Gastrocnemius medialis (tissue), 4 donors: ENCODE results near the gene S100A9. TPM values are rescaled to one million over a fixed set of nuclear protein-coding genes. Genes with fewer than 3 reads are reported as not detected.

Experiments used
- ATAC-seq, 2 donors: fragments of 150-250 bp; one replicate each; pipeline ENCODE4 v1.9.1; 2016
- DNase-seq, 2 donors: peaks; one replicate each; pipeline ENCODE4 v3.0.0-alpha.2; 2019
- H3K27ac ChIP-seq, 4 donors: fragments of 200-600 bp; sonication (generic); 1 replicate in 1 of 4; 2 replicates in 3 of 4; pipeline ENCODE4 v1.5.1; 2016 to 2018; ENCODE audit warnings: mild to moderate bottlenecking in 2 of 4, moderate library complexity in 1 of 4
- H3K27me3 ChIP-seq, 3 donors: fragments of 200-600 bp; sonication (generic) in 2 of 3; 1 replicate in 1 of 3; 2 replicates in 2 of 3; pipeline versions ENCODE4 v1.5.1 to v1.6.0; 2016 to 2019; ENCODE audit warnings: mild to moderate bottlenecking in 1 of 3, moderate library complexity in 1 of 3
- H3K36me3 ChIP-seq, 2 donors: fragments of 200-600 bp; sonication (generic) in 1 of 2; one replicate each; pipeline ENCODE4 v1.5.1; 2017 to 2018
- H3K4me1 ChIP-seq, 2 donors: fragments of 200-600 bp; sonication (generic) in 1 of 2; one replicate each; pipeline ENCODE4 v1.5.1; 2016 to 2017; ENCODE audit warnings: mild to moderate bottlenecking in 2 of 2
- H3K4me3 ChIP-seq, 4 donors: fragments of 200-600 bp; sonication (generic) in 3 of 4; 1 replicate in 1 of 4; 2 replicates in 3 of 4; pipeline ENCODE4 v1.5.1; 2016 to 2019; ENCODE audit warnings: mild to moderate bottlenecking in 2 of 4
- H3K9me3 ChIP-seq, 3 donors: fragments of 200-600 bp; sonication (generic) in 2 of 3; 1 replicate in 1 of 3; 2 replicates in 2 of 3; pipeline ENCODE4 v1.5.1; 2016 to 2019
- POLR2A ChIP-seq, 2 donors: fragments of 450-650 bp; IDR thresholded peaks; one replicate each; pipeline ENCODE4 v1.6.1; 2017; ENCODE audit warnings: antibody characterized with exemption in 2 of 2, mild to moderate bottlenecking in 2 of 2, moderate library complexity in 2 of 2
- in situ Hi-C, 4 donors: fragments of 200-750 bp; cut with MboI; loops; one replicate each; pipeline versions ENCODE4 v1.15.0 to v1.8.0; 2017; ENCODE audit warnings: low sequenced_read_pairs in 4 of 4
- intact Hi-C: fragments of 100-400 bp; cut with DNase I; formaldehyde crosslinking; loops from one replicate; pipeline ENCODE4 v1.15.1; 2023; ENCODE audit warnings: low total_unique reads
- total RNA-seq, 4 donors: library from RNA; depleted of rRNA; stranded (reverse); fragments of >200 nt; gene quantifications; one replicate each; pipeline versions ENCODE4 v1.1.0 to v1.2.3, GENCODE V29; 2016
- TF ChIP-seq, protein P1 (sequence below), 5 experiments: fragments of 450-650 bp in 3 of 5; fragments of 200-600 bp in 2 of 5; sonication (generic) in 2 of 5; IDR thresholded peaks in 4 of 5; conservative IDR thresholded peaks in 1 of 5; 1 replicate in 4 of 5; 2 replicates in 1 of 5; pipeline ENCODE4 v1.5.1; 2016 to 2019; ENCODE audit warnings: antibody characterized with exemption in 5 of 5, mild to moderate bottlenecking in 3 of 5, moderate library complexity in 3 of 5

Gene S100A9
- total RNA-seq, 4 donors from 2014 or later, result 57.4 to 205 (median 87.1) TPM

DNA sequence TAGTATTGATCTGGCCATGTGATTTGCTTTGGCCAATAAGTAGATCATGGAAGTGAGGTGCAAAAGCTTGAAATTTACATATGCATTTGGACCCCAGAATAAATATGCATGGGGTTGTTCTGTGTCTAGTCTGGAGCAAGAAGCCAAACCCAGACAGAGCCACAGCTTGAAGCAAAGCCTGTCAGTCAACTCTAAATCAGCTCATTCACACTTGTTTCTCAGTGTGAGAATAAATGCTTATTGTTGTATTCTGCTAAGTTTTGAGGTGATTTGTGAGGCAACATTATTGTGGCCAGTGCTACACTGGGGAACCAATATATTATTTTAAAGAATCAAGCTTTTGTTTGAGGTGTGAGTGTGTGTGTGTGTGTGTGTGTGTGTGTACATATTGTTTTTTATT is 32.7 kb upstream of the S100A9 start:
- intact Hi-C loops, result no loop called here
- H3K9me3 ChIP-seq, result peaks cover 0 to 21% (median 0%) of the 10 kb centered on the region in 3 donors

DNA sequence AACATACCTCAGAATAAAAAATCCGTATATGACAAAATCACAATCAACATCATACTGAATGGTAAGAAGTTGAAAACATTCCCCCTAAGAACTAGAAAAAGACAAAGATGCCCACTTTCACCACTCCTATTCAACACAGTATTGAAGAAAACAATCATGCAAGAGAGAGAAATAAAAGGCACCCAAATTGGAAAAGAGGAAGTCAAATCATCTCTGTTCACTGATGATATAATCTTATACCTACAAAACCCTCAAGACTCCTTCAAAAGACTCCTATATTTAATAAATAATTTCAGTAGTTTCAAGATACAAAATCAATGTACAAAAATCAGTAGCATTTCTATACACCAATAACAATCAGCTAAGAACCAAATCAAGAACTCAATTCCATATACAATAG is 23.8 kb upstream of the S100A9 start:
- Histone ChIP-seq H3K36me3 (no peaks in the 10 kb centered on the region), H3K27me3 (no peaks in the 10 kb centered on the region), H3K9me3 (peaks cover 0 to 8% (median 0%) of the 10 kb centered on the region in 3 donors), H3K27ac (no peak overlapping the region), H3K4me1 (no peaks in the 10 kb centered on the region), H3K4me3 (no peak overlapping the region)
- in situ Hi-C loops, result no loop called here
- TF ChIP-seq POLR2A (IDR thresholded peaks at IDR 0.05), result no peak
- TF ChIP-seq, protein P1, sequence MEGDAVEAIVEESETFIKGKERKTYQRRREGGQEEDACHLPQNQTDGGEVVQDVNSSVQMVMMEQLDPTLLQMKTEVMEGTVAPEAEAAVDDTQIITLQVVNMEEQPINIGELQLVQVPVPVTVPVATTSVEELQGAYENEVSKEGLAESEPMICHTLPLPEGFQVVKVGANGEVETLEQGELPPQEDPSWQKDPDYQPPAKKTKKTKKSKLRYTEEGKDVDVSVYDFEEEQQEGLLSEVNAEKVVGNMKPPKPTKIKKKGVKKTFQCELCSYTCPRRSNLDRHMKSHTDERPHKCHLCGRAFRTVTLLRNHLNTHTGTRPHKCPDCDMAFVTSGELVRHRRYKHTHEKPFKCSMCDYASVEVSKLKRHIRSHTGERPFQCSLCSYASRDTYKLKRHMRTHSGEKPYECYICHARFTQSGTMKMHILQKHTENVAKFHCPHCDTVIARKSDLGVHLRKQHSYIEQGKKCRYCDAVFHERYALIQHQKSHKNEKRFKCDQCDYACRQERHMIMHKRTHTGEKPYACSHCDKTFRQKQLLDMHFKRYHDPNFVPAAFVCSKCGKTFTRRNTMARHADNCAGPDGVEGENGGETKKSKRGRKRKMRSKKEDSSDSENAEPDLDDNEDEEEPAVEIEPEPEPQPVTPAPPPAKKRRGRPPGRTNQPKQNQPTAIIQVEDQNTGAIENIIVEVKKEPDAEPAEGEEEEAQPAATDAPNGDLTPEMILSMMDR (IDR thresholded peaks at IDR 0.05 in 4 of 5, conservative IDR thresholded peaks at IDR 0.05 in 1 of 5), result no peak
- ATAC-seq, result no peak
- DNase-seq, result no peak
- intact Hi-C loops, result no loop called here

More for the DNA sequence above, 32.7 kb upstream of the S100A9 start:
- no peaks in the 10 kb centered on the region for H3K36me3 ChIP-seq
- TF ChIP-seq, protein P1 (IDR thresholded peaks at IDR 0.05 in 4 of 5, conservative IDR thresholded peaks at IDR 0.05 in 1 of 5), result no peak
- no peak for TF ChIP-seq POLR2A (IDR thresholded peaks at IDR 0.05)
- H3K4me3 ChIP-seq, result no peak overlapping the region
- H3K27ac ChIP-seq, result no peak overlapping the region
- no peaks in the 10 kb centered on the region for H3K27me3 ChIP-seq
- no peak for DNase-seq
- ATAC-seq, result no peak
- in situ Hi-C loops, result no loop called here
- H3K4me1 ChIP-seq, result no peaks in the 10 kb centered on the region

GRCh38 chr1:153336650-153337049 is 21.0 kb upstream of the S100A9 start:
- Histone ChIP-seq H3K9me3 (no peaks in the 10 kb centered on the region), H3K27me3 (no peaks in the 10 kb centered on the region), H3K27ac (no peak overlapping the region), H3K36me3 (no peaks in the 10 kb centered on the region), H3K4me1 (no peaks in the 10 kb centered on the region), H3K4me3 (no peak overlapping the region)
- ATAC-seq (no peak), DNase-seq (no peak)
- TF ChIP-seq, protein P1 (IDR thresholded peaks at IDR 0.05 in 4 of 5, conservative IDR thresholded peaks at IDR 0.05 in 1 of 5), result no peak
- no peak for TF ChIP-seq POLR2A (IDR thresholded peaks at IDR 0.05)
- in situ Hi-C loops, result no loop called here
- intact Hi-C loops, result no loop called here

DNA sequence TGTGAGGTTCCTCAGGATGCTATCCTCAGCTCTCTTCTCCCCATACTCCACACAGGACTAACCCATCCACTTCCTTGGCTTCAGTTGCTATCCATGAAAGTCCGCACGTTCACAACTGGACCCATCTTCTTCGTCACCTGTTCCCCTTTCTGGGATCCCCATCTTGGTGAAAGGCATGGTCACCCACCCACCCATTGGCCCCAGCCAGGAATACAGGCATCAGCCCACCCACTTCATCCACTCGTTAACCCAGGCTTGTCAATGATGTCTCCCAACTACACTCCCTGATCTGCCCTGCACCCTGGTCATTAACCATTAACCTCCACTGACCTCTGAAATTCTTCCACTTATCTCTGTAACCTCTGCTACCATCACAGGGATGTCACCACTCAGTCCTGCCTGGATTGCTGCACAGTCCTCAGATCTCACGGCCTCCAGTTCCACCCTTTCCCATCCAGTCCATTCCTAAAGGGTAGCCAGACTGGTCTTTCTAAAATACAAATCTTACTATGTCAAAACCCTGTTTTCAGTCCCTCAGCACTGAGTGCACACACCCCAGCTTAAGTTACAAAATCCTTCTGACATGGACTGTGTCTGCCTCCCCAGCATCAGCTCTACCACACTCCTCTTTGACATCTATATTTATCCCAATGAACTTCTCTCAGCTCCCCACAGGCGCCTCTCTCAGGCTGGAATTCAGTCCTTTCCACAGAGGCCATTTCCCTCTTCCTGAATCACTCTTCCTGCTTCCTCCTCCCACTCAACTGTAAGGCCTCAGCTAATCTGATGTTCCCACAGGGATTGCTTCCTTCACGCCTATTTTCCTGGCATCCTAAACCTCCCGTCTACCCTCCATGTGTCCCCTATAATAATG is 19.4 kb upstream of the S100A9 start:
- Histone ChIP-seq H3K4me1 (no peaks in the 10 kb centered on the region), H3K4me3 (no peak overlapping the region), H3K36me3 (no peaks in the 10 kb centered on the region), H3K27ac (no peak overlapping the region), H3K27me3 (peaks cover 0 to 2% (median 0%) of the 10 kb centered on the region in 3 donors), H3K9me3 (no peaks in the 10 kb centered on the region)
- DNase-seq (no peak), ATAC-seq (no peak)
- intact Hi-C loops, result no loop called here
- TF ChIP-seq, protein P1 (IDR thresholded peaks at IDR 0.05 in 4 of 5, conservative IDR thresholded peaks at IDR 0.05 in 1 of 5), result no peak
- no peak for TF ChIP-seq POLR2A (IDR thresholded peaks at IDR 0.05)
- in situ Hi-C loops, result no loop called here
